Measurements from ENCODE around the gene TH.

The TH gene

DNA sequence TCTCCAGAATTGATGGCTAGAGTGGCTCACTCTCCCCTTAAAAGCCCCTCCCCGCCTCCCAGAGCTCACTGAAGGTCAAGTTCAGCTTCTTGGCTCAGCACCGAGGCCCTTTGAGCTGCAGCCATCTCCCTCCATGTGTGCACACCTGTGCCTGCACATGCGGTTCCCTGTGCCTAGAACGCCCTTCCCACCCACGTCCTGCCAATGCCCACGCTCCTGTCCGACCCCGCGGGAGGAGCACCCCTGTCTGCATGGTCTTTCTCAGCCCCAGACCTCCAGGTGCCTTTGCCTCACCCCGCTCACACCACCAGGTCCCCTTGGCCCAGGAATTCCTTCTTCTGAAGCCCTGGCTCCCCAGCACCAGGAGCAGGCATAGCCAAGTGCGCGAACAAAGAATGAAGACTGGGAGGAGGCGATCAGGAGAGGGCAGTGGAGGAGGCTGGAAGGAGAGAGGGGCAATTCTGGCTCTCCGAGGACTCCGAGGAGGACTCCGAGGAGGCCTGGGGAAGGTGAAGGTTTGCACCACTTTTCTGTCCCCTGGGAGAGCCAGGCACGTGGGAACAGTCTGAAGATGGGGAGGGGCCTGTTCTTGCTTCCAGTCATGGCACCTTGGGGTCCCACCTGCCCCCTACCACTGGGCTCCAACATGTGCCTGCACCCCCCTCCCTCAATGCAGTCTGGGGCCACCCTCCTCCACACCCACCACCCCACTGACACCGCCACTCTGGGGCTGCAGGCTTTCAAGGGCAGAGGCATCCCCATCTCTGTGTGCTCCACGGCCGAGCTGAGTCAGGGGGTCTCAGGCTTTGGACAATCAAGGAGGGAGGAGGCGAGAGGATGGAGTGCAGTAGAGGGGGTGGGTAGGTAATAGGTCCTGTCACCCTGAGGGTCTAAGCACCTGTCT, 50.1 kb downstream of the TH start:
- DNase-seq (ENCODE audit: extremely low spot score, insufficient read length, low read depth) (no peak), FAIRE-seq (no peak)

DNA sequence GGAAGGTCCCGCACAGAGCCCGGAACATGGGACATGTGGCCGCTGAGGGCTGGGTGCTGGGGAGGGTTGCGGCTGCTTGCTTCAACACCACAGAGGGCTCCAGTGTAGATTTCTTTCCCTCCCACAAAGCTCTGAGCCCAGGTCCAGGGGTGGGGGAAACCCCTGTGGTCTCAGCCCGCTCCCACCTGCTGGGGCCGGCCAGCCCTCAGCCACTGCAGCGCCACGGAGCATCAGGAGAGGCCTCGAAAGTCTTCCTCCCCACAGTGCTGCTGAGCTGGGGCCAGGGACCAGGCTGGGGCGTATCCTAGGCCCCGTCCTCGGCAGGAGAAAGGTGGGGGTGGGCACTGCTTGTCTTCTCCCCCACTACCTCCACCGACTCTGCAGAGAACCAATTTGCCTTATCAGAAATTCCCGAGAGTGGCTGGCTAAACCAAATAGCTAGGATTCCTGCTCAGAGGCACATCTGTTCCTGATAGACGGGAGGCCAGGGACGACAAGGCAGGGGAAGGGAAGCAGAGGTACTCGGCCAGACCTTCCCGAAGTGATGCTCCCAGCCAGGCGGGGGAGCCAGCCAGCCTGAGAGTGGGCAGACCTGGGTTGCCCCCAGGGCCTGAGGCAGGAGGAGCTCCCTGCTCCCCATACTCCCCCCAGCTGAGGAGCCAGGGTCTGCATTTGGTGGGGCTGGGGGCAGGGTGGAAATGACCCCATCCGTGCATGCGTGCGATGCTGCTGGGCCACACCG, 51.1 kb downstream of the TH start:
- DNase-seq (ENCODE audit: extremely low spot score, insufficient read length, low read depth) (no peak), FAIRE-seq (no peak)

DNA sequence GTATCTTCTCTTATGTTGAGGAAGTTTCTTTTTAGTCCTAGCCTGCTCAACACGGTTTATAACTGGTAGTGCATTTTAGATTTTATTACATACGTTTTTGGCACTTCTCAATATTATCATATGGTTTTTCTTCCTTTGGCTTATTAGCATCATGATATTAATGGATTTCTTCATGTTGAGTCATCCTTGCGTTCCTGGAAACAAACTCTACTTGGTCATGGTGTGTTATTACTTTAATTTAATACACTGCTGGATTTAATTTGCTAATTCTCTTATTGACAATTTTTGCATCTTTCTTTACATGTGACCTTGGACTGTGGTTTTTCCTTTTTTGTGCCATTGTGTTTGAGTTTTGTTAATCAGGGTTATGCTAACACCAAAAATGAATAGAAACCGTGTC, 52.9 kb downstream of the TH start:
- no peak for FAIRE-seq
- no peak for DNase-seq (ENCODE audit: extremely low spot score, insufficient read length, low read depth)

DNA sequence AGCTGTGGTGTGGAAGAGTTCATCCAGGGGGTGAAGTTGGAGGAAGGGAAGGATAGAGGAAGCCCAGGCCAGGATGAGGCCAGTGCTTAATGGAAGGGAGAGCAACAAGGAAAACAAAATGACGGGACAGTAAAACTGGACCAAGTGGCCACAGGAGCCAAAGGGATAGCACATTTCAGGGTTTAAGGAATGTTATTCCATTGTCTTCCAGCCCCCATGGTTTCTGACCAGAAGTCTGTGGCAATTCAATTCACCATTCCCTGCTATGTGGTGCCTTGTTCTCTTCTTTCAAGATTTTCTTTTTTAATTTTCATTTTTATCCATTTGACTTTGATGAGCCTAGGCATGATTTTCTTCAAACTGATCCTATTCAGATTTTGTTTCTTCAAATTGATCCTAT, 54.9 kb downstream of the TH start:
- FAIRE-seq (no peak), DNase-seq (ENCODE audit: extremely low spot score, insufficient read length, low read depth) (no peak)

DNA sequence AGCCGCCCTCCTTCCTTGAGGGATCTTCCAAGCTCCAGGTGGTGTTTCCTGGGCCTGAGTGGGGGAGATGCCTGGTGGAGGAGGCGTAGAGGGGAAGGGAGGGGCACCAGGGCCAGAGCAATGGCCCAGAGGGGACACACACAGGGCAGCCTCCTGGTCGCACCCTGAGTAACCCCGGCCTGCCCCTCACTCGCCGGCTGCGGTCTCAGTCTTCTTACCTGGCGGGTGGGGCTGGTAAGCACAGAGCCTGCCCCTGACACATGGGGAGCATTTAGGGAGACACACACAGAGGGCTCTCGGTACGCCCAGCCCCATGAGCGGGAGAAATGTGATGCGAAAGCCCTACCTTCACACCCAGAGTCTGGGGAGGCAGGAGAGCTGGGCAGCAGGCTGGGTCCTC, 56.3 kb downstream of the TH start:
- FAIRE-seq (no peak), DNase-seq (ENCODE audit: extremely low spot score, insufficient read length, low read depth) (no peak)

DNA sequence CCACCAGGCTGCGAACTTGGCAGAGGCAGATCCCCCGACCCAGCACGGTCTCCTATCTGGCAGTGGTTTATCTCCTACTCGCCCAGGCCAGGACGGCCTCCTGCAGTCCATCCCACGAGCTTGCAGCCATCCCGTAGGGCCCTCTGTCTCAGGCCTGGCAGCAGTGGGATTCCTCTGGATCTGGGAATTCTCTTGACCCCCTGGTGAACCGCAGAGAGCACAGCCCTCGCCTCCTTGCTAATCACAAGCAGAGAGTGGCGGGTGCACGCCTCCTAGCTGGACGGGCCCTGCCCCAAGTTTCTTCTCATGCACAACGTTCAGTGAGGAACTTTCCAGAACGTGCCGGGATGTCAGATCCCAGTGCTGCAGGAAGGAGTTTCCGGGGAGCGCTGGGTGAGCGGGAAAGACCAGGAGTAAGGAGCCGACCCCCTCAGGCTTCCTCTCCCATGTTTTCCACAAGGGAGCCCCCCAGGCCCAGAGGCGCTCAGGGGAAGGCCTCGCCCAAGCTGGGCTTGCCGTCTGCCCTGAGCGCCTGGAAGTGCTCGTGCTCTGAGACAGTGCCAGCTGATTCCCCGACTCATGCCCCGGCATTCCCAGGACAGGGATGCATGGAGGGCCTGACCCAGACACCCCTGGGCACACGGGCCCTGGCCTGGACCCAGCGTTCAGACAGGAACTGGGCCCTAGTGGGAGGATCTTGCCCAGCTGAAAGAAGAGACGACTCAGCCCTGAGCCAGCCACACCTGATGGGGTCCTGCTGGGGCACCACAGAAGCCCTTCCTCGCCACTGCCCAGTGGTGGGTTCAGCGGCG, 57.0 kb downstream of the TH start:
- FAIRE-seq (no peak), DNase-seq (ENCODE audit: extremely low spot score, insufficient read length, low read depth) (no peak)

Data from GM18507 (cell line).